GM21717 (cell line): ENCODE results near the gene FAM184A.
"Not testable (repeated sequence)": the region's sequence is repeated elsewhere in the genome, so short reads cannot be mapped to it uniquely, and the experiment has no call there.

Source experiments
- ATAC-seq: cut with Tn5 transposase; IDR thresholded peaks from one replicate; pipeline ENCODE4 v1.9.1; 2021; ENCODE audit warnings: mild to moderate bottlenecking, moderate library complexity; ENCODE audit not compliant: unreplicated experiment

FAM184A gene

DNA sequence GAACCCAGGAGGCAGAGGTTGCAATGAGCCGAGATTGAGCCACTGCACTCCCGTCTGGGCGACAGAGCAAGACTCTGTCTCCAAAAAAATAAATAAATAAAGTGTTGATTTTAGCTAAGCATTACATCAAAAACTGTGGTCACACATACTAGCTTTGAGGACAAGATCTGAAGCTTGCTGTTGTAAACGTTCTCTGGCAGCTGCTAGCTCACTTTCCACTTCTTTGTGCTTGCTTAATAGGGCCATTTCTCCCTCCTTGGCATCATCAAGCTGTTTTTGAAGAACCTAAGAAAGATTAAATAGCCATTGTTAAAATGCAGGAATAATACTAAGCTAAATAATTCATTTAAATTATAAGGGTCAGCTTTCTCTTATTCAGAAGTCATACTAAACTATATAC is 55.7 kb downstream of the FAM184A start:
- ATAC-seq: no peak

DNA sequence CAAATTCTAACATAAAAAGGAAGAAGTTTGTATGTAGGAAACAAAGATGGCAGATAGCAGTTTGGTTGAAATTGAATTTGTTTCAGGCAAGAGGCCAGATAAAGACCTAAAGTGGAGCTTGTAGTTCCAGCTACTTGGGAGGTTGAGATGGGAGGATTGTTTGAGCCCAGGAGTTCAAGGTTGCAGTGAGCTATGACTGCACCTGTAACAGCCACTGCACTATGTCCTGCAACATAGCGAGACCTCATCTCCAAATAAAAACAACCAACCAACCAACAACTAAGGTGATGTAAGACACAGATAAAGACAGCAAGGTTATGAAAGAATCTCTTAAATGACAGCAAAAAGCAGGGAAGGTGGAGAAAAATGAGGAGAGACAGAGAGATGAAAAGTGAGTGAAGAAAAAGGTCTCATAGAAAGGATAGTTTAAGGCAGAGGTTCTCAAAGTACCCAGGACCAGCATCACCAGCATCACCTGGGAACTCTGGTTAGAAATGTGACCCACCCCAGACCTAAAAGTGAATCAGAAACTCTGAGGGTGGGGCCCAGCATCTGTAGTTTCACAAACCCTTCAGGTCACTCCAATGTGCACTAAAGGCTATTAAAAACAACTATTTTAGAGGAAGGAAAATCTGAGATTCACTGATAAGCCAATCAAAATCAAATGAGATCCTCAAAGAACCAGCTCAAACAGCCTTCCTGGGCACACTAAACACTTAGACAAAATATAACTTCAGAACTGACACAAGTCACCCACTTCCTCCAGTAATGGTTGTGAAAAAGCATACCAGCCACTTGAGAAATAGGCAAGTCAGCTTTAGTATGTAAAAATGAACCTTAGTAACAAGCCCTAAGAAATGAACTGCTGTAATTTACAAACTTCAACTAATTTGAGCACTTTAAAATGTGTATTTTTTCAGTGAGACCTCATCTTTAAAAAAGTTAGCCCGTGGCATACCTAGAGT is 57.6 kb downstream of the FAM184A start:
- no peak for ATAC-seq

DNA sequence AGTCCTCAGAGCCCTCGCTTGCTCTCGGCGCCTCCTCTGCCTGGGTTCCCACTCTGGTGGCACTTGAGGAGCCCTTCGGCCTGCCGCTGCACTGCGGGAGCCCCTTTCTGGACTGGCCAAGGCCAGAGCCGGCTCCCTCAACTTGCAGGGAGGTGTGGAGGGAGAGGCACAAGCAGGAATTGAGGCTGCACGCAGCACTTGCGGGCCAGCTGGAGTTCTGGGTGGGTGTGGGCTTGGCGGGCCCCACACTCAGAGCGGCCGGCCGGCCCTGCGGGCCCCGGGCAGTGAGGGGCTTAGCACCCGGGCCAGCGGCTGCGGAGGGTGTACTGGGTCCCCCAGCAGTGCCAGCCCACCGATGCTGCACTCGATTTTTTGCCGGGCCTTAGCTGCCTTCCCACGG is 63.3 kb downstream of the FAM184A start:
- ATAC-seq: not testable (repeated sequence)

DNA sequence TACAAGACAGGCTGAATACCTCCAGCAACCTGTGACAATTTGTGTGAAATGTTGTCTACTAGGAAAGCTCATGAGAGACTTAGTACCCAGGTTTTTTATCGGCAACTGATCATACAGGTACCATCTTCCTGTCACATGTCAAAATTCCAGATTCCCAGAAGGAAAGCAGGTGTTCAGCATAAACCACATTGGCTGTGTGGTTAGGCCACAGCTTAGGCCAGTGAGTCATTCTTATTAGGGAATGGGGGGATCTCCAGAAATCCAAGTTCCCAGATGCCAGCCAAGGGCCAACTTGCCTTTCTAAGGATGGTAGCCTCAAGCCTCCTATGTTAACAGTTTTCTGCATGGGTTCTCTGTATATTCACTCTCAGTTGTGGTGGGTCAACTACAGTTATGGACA is 65.9 kb downstream of the FAM184A start:
- ATAC-seq: no peak

DNA sequence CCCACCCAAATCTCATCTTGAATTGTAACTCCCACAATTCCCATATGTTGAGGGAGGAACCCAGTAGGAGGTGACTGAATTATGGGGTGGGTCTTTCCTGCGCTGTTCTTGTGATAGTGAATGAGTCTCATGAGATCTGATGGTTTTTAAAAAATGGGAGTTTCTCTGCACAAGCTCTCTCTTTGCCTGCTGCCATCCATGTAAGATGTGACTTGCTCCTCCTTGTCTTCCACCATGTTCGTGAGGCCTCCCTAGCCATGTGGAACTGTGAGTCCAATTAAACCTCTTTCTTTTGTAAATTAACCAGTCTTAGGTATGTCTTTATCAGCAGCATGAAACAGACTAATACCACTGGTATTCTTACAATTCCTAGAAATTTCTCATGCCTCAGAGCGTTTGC is 69.2 kb downstream of the FAM184A start:
- not testable (repeated sequence) for ATAC-seq

DNA sequence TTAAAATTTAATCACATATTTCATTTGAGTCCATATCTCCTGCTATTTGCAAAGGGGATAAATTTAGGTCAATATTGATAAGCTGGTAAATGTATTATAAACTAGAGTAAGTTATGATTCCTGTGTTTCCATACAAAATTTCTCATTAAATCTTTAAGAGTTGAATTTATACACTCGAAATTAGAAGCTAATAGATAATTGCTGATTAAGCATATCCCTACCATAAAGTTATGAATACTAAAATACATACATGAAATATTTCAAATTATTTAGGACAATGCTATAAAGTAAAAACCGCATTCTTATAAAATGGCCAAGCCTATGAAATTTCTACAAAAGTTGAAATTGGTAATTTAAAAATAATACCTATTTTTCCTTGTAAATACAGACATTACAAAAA is 71.5 kb downstream of the FAM184A start:
- ATAC-seq: no peak

DNA sequence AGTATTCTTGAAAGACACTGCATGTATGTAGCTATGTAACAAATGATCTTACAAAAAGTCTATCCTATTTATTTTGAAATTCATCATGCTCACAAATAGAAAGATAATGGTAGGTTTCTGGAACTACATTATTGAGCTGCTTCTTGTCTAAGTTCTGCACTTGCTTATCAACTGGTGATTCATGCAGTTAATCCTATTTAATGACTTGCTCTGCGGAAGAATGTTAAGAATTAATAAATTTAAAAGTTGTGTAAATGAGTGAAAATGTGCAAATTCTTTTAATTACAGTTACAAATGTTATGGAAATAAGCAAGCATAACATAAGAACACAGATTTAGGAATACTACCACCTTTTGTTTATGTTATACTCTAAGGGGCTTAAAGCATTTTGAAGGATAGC is 76.4 kb downstream of the FAM184A start:
- no peak for ATAC-seq

DNA sequence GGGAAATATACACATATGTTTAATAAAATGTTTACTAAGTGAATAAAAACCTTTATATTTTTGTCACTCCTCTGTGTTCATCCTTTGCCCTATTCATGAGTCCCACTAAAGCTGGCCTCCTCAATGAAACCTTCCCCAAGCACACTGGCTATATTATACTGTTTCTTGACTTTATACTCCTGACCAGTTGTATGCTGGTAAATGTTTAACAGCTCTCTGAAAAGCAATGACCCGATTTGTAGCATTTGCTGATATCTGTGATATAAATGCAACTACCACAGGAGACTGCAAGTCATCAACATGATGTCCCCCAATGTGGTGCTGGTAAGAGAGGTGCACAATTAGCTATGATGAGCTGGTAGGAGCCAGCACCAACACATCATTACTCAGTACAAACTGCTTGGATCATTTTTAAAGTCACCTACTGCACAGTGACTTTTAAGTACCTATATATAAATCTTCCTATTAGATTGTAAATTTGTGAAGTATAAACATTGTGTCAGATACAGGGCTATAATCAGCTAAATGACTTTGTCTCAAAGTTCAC is 78.9 kb downstream of the FAM184A start:
- no peak for ATAC-seq

DNA sequence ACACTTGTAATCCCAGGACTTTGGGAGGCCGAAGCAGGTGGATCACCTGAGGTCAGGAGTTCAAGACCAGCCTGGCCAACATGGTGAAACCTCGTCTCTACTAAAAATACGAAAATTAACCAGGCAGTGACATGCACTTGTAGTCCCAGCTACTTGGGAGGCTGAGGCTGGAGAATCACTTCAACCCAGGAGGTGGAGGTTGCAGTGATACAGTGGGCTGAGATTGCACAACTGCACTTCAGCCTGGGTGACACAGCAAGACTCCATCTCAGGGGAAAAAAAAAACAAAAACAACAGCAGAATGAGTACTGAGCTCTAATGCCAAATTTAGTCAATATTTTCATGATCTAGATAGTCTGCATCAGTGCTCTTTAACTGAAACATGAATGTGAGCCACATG is 81.0 kb downstream of the FAM184A start:
- not testable (repeated sequence) for ATAC-seq

DNA sequence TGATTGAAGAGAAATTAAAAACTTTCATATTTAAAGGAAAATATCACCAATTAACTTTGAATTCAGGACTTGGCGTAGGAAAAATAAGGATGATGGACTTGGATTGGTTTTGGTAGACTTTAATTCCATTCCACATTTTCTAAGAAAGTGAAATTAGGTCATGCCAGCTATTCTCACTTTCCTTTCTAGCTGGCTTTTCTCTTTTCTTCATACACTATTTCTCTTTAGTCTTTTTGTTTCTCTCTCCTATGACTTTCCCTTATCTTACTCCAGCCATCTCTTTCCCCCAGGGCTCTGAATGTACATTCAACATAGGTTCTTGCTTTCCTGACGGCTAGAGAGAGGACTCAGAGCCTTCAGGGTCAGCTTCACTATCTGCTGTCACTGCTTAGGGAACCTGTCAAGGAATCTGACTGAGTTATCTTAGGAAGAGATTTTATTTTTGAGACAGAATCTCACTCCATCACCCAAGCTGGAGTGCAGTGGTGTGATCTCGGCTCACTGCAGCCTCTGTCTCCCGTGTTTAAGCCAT is 82.1 kb downstream of the FAM184A start:
- ATAC-seq: no peak

DNA sequence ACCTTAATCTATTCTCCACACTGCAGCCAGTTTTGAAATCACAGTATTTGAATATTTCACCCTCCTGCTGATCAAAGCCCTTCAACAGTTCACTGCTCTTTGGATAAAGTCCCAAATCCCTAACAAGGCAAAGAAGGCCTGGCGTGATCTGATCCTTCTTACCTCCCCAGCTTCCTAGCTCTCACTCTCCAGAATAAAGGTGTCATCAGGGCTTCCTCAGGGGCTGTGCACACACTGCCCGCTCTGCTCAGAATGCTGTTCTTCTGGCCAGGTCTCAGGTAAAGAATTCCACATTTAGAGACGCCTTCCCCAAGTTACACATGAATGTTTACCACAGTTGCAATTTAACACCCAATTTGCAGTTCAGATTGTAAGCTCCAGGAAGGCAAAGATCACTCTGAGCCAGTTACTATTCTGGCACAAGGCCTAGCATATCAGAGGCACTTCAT is 84.6 kb downstream of the FAM184A start:
- no peak for ATAC-seq

DNA sequence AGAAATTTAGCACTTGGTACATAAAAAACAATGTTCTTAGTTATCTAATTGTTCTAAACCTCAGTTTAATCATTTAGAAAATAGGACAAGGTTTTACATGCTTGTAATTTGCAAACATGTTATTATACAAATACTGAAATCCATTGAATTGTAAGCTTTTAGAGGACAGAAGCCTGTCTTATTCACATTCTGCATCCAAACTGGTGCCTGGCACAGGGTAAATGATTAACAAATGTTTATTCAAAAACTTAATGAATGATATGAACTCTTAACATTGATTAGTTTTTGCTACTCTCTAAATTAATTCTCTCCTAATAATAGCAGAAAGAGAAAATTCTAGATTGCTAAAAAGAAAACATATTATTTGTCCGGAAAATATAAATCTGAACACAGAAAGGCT is 85.1 kb downstream of the FAM184A start:
- ATAC-seq: no peak

DNA sequence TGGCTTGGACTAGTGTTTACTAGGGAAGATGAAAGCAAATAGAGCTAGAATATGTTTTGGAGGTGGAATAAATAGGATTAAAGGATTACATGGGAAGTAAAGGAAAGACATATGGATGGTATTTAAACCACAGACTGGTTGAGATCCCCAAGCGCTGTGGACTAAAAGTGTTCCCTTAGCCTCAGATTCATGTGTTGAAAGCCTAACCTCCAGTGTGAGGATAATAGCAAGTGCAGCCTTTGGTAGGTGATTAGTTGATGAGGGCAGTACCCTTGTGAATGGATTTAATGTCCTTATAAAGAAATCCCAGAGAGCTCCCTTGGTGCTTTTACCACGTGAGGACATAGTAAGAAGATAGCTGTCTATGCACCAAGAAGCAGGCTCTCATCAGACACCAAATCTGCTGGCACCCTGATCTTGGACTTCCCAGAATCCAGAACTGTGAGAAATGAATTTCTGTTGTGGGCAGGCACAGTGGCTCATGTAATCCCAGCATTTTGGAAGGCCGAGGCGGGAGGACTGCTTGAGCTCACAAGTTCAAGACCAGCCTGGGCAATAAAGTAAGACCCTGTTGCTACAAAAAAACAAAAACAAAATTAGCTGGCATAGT is 86.2 kb downstream of the FAM184A start:
- no peak for ATAC-seq

DNA sequence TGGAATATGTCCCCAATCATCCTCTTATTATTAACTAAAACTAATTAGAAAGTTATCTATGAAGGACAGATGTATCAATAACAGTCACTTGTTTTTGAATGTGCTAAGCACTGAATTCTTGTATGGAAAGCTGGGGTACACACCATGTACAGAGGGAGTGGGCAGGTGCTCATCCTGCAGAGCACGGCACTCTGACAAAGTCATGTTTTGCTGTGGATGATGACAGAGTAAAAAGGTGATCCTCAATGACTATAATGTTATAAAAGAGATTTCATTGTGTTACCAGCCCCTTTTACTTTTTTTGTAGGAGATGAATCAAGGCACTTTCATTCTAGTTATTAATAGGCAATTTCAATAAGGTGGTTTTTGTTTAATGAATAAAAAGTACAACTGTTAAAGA is 92.2 kb downstream of the FAM184A start:
- ATAC-seq: no peak

DNA sequence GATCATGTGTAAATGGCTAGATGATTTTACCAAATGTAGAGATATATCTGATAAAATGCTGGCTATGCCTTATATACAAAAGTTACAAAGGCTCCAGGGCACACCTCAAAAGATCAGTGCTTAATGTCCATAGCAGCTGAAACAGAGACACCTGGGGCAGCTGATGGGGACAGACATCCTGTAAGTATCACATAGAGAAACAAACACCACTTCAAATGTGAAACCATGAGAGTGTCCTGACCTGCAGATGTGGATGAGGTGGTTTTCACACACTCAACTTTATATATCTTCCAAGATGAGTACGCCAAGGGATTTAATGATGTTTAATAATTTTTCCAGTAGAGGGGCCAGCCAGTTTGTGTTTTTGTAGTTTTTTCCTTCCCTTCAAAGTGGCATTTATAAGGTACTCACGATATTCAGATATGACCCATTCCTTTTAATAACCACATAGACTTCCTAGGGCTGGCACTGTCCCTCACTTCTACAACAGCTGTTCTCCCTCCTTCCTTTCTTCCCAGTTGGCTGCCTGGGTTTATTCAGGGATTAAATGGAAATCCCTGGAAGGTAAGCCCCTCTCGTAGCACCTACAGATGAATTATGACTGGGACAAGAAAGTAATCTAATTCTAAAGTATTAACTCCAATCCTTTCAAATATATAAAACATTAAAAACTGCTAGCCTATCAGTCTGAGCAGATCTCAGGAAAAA is 93.2 kb downstream of the FAM184A start:
- ATAC-seq: no peak

DNA sequence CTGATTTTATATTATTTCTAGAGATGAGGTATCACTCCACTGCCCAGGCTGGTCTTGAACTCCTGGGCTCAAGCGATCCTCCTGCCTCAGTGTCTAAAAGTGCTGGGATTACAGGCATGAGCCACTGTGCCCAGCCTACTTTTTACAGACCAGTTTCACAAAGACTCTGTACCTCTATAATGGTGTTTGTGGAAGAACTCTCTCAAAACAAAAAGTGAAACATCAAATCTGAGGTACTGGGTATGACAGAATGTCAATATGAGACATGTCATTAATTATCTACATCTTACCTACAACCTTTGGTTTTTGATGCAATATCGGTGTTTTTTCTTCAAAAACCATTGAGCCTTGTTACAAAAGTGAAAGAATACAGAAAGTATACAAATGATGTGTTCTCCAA is 94.1 kb downstream of the FAM184A start:
- peak; percentile 79 for ATAC-seq

DNA sequence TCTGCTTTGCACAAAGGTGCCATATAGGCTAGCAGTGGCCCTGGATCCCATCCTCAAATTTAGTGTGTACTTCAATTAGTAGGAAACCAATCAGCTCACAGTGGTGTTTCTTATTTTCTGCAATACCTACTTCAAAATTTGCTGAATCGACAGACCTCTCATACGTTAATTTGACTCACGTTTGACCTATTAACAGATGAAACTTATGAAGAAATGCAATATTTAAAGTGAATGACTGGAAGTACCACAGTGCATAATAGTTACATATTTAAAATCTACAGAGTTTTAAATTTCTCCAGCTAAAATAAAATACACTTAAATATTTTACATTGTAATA is 95.9 kb downstream of the FAM184A start:
- no peak for ATAC-seq

DNA sequence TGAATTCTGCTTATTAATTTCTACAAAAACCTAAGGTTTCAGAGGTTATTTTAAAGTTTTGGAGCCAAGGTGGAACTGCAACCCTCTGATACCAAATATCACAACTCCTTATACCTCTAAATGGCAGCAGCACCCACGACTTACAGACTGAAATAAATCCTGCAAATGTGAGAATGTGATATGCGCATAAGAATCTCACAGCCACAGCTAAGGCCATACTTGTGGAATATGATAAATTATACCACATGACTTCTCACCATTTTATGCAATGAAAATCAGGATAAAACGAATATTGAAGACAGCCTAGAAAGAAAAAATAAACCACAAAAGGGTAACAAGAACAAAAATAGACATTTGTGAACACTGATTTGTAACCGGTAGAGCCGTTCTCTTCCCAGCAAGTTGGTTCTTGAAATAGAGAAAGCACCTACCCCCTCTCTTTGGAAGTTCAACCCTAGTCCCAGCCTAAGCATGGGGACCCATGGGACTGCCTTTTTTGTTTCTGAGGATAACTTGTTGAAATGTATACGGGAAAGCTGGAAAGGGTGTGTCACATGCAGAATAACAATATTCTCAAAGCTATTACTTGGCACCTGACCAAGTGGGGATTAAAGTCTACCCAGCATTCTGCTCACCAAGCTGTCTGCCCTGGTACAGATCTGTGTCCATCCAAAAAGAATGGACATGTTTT is 96.4 kb downstream of the FAM184A start:
- ATAC-seq: no peak

DNA sequence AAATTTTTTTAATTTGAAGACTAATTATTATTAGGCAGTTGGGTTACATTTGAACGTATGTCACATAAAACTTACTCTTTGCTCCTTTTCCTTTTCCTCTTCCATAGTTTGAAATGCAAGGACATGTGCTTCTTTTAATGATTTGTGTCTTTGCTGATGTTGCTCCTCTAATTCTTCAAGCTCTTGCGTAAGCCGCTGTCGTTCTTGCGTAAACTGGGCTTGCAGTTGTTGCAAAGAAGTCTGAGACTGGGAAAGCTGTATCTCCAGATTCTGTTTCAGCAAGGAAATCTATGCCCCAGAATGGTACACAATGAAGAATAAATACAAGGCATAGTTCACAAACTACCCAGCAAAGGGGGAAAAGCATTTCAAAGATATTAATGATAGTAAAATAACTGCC is 98.4 kb downstream of the FAM184A start:
- ATAC-seq: no peak

DNA sequence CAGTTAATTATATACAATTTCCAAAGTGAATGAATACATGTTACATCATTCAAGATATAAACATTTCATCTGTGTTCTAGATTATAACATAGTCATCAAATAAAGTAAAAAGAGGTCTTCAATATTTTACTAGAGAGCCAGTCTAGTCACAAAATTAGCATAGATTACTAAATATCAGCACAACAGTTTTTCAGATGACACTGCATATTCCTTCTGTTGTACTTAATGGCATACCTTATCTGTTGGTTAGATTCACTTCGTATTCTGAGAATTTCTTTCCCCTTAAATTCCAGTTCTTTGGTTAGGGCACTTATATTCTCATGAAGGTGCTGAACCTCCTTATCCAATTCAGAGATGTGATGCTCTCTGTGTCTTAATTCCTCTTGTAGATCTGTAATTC is 103.7 kb downstream of the FAM184A start:
- ATAC-seq: no peak

DNA sequence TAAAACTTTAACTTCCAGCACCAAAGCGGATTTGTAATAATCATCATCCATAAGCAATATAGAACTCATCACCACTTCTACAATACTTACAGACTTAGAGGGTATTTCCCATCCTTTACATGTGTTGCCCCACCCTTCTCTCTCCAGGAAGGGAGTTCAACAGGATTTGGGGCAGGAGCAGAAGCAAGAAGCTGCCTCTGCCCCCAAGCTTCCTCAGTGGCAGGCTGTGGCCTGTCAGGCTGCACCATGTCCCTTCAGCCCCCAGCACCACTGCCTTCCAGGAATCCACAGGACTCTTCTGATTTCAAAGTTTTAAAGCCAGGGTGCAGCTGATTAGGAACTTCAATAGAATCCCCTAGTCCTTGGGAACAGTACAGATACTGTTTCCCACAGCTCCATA is 106.8 kb downstream of the FAM184A start:
- ATAC-seq: no peak
